Ascending aorta (tissue), 2 donors: ENCODE data around the gene CHKB. TPM values are rescaled to one million over a fixed set of nuclear protein-coding genes. Genes with fewer than 3 reads are reported as not detected.

Experiments used
- DNase-seq, 2 donors: peaks; one replicate each; pipeline ENCODE4 v3.0.0-alpha.2; 2019; ENCODE audit warnings: low spot score in 2 of 2
- H3K27ac ChIP-seq, 2 donors: fragments of 200-600 bp; sonication (generic); one replicate each; pipeline ENCODE4 v1.5.1; 2016 to 2017; ENCODE audit warnings: mild to moderate bottlenecking in 1 of 2
- H3K27me3 ChIP-seq: fragments of 200-600 bp; sonication (generic); one replicate; pipeline ENCODE4 v1.5.1; 2017
- H3K36me3 ChIP-seq, 2 donors: fragments of 200-600 bp; sonication (generic); one replicate each; pipeline ENCODE4 v1.5.1; 2016
- H3K4me1 ChIP-seq, 2 donors: fragments of 200-600 bp; sonication (generic); one replicate each; pipeline ENCODE4 v1.5.1; 2016 to 2017; ENCODE audit warnings: mild to moderate bottlenecking in 1 of 2
- H3K4me3 ChIP-seq, 2 donors: fragments of 200-600 bp; sonication (generic); one replicate each; pipeline ENCODE4 v1.5.1; 2016 to 2017; ENCODE audit warnings: mild to moderate bottlenecking in 1 of 2
- H3K9me3 ChIP-seq, 2 donors: fragments of 200-600 bp; sonication (generic); one replicate each; pipeline ENCODE4 v1.5.1; 2016
- CTCF ChIP-seq, 3 experiments: fragments of 200-600 bp in 2 of 3; fragments of 450-650 bp in 1 of 3; sonication (generic) in 2 of 3; IDR thresholded peaks; one replicate each; pipeline ENCODE4 v1.5.1; 2016 to 2019; ENCODE audit warnings: antibody characterized with exemption in 3 of 3, mild to moderate bottlenecking in 1 of 3, moderate library complexity in 1 of 3
- intact Hi-C: fragments of 100-400 bp; cut with DNase I; formaldehyde crosslinking; loops from one replicate; pipeline ENCODE4 v1.15.1; 2023
- total RNA-seq: library from RNA; depleted of rRNA; stranded (reverse); fragments of >200 nt; gene quantifications from one replicate; pipeline ENCODE4 v1.1.0, GENCODE V29; 2016

CHKB gene
- total RNA-seq = 82.4 TPM

GRCh38 chr22:50582493-50583293 is at the start of gene CHKB:
Gene CHKB (minus strand): TSS chr22:50582849. CDS start chr22:50582781, 68 bp downstream.
- peak within 1 kb of the TSS; percentile 65 to 82 for H3K4me3 ChIP-seq
- H3K4me1 ChIP-seq = peaks cover 7 to 23% of the 10 kb centered on the region in 2 donors
- TF ChIP-seq CTCF (IDR thresholded peaks at IDR 0.05) = no peak
- peaks cover 5% of the 10 kb centered on the region for H3K27me3 ChIP-seq
- intact Hi-C loops = loop anchor here (1.0 to 2.0 kb wide), 4 partner anchors 20 to 74 kb away; partner anchors contain the start of genes ARSA, NCAPH2, SCO2 and SYCE3
- DNase-seq = peak; percentile 92 to 99
- peak within 1 kb of the TSS; percentile 95 to 99 for H3K27ac ChIP-seq
- H3K9me3 ChIP-seq = no peaks in the 10 kb centered on the region
- H3K36me3 ChIP-seq = peaks cover 0 to 5% of the 10 kb centered on the region in 2 donors

GRCh38 chr22:50630376-50630775 is 47.7 kb upstream of the CHKB start:
- no peaks in the 10 kb centered on the region for H3K36me3 ChIP-seq
- no peak overlapping the region for H3K4me3 ChIP-seq
- DNase-seq = no peak
- H3K4me1 ChIP-seq = peaks cover 4 to 12% of the 10 kb centered on the region in 2 donors
- H3K9me3 ChIP-seq = no peaks in the 10 kb centered on the region
- TF ChIP-seq CTCF (IDR thresholded peaks at IDR 0.05) = no peak
- intact Hi-C loops = no loop called here
- H3K27ac ChIP-seq = no peak overlapping the region
- no peaks in the 10 kb centered on the region for H3K27me3 ChIP-seq

- Histone ChIP-seq H3K36me3 (no peaks in the 10 kb centered on the region), H3K27ac (peak overlapping the region; percentile 33 to 60), H3K4me1 (peaks cover 4 to 12% of the 10 kb centered on the region in 2 donors), H3K27me3 (no peaks in the 10 kb centered on the region), H3K4me3 (peak overlapping the region; percentile 63 to 67), H3K9me3 (no peaks in the 10 kb centered on the region)
- TF ChIP-seq CTCF (IDR thresholded peaks at IDR 0.05) = no peak
- intact Hi-C loops = loop anchor here (1.0 to 5.0 kb wide), 5 partner anchors 46 to 776 kb away; partner anchors contain the start of genes CHKB, LMF2, SCO2 and ZBED4
- DNase-seq = no peak
Observed at GRCh38 chr22:50628543-50629134, 46.0 kb upstream of the CHKB start.

- peak within 1 kb of the TSS; percentile 63 to 67 for H3K4me3 ChIP-seq
- H3K27ac ChIP-seq = peak within 1 kb of the TSS; percentile 46 to 84
- intact Hi-C loops = loop anchor here (1.0 to 5.0 kb wide), 5 partner anchors 45 to 776 kb away; partner anchors contain the start of genes CHKB, LMF2, SCO2 and ZBED4
- H3K9me3 ChIP-seq = no peaks in the 10 kb centered on the region
- no peaks in the 10 kb centered on the region for H3K27me3 ChIP-seq
- peaks cover 4 to 12% of the 10 kb centered on the region in 2 donors for H3K4me1 ChIP-seq
- peak; percentile 1 to 47 (median 18) for TF ChIP-seq CTCF (IDR thresholded peaks at IDR 0.05)
- peak; percentile 27 to 86 for DNase-seq
- H3K36me3 ChIP-seq = no peaks in the 10 kb centered on the region
Observed at GRCh38 chr22:50627642-50628542, 45.2 kb upstream of the CHKB start, which contains the start of gene ARSA. Gene ARSA (minus strand): TSS chr22:50628152. CDS start chr22:50627779, 373 bp downstream.
